PC-9 (cell line): ENCODE results near the gene ZNF865. TPM values are rescaled to one million over a fixed set of nuclear protein-coding genes. Genes with fewer than 3 reads are reported as not detected.

Experiments used
- BruUV-seq: library from RNA; stranded (reverse); fragments of 400-500 nt; replicated peaks from 2 replicates; lab custom pipeline; 2021; lab: Mats Ljungman, UMichigan
- CTCF ChIA-PET: fragments of 300-600 bp; sonication (Branson Sonifier 250); formaldehyde crosslinking; loops from one replicate; lab custom pipeline; 2022; ENCODE audit warnings: antibody characterized with exemption; lab: Charles Lee
- POLR2A ChIA-PET: fragments of 300-600 bp; sonication (Branson Sonifier 250); formaldehyde crosslinking; loops from one replicate; lab custom pipeline; 2022; ENCODE audit warnings: antibody characterized with exemption; ENCODE audit not compliant: unreplicated experiment; lab: Charles Lee
- DNase-seq, 2 experiments: peaks; one replicate each; pipeline versions ENCODE4 v3.0.0 to v3.0.0-alpha.2; 2015 to 2022; ENCODE audit warnings: mixed read lengths in 1 of 2
- H2AFZ ChIP-seq: fragments of 200-600 bp; sonication (generic); 2 replicates; pipeline ENCODE4 v1.8.1; 2017; ENCODE audit warnings: antibody characterized with exemption
- H3F3A ChIP-seq: fragments of 200-600 bp; sonication (generic); 2 replicates; pipeline ENCODE4 v1.8.1; 2017; ENCODE audit warnings: antibody characterized with exemption, mild to moderate bottlenecking, low read depth; ENCODE audit not compliant: insufficient read depth
- H3K27ac ChIP-seq: fragments of 200-600 bp; sonication (generic); 2 replicates; pipeline ENCODE4 v1.6.1; 2016; ENCODE audit warnings: mixed run types
- H3K27me3 ChIP-seq: fragments of 200-600 bp; sonication (generic); 2 replicates; pipeline ENCODE4 v1.6.1; 2016; ENCODE audit warnings: low read depth, mixed run types; ENCODE audit not compliant: insufficient read depth
- H3K36me3 ChIP-seq: fragments of 200-600 bp; sonication (generic); 2 replicates; pipeline ENCODE4 v1.6.1; 2016; ENCODE audit warnings: low read depth, mixed run types
- H3K4me1 ChIP-seq: fragments of 200-600 bp; sonication (generic); replicated peaks from 2 replicates; pipeline ENCODE4 v1.6.1; 2016; ENCODE audit warnings: mixed run types; ENCODE audit not compliant: insufficient read depth
- H3K4me2 ChIP-seq: fragments of 200-600 bp; sonication (generic); 2 replicates; pipeline ENCODE4 v1.6.1; 2017; ENCODE audit warnings: mixed run types
- H3K4me3 ChIP-seq: fragments of 200-600 bp; sonication (generic); 2 replicates; pipeline ENCODE4 v1.6.1; 2016; ENCODE audit warnings: mixed run types
- H3K79me2 ChIP-seq: fragments of 200-600 bp; sonication (generic); 2 replicates; pipeline ENCODE4 v1.6.1; 2017; ENCODE audit warnings: low read depth, mixed run types
- H3K9me2 ChIP-seq: fragments of 200-600 bp; sonication (generic); 2 replicates; pipeline ENCODE4 v1.8.1; 2017; ENCODE audit warnings: mild to moderate bottlenecking; ENCODE audit not compliant: insufficient read depth
- H3K9me3 ChIP-seq: fragments of 200-600 bp; sonication (generic); 2 replicates; pipeline ENCODE4 v1.8.1; 2016; ENCODE audit warnings: low read depth; ENCODE audit not compliant: insufficient read depth
- H4K20me1 ChIP-seq: fragments of 200-600 bp; sonication (generic); 2 replicates; pipeline ENCODE4 v1.8.1; 2017; ENCODE audit not compliant: insufficient read depth
- EZH2 ChIP-seq: fragments of 200-600 bp; sonication (generic); IDR thresholded peaks from 2 replicates; pipeline ENCODE4 v1.8.0; 2017; ENCODE audit warnings: antibody characterized with exemption, low read depth
- intact Hi-C: fragments of 100-400 bp; cut with micrococcal nuclease; formaldehyde crosslinking; loops from one replicate; pipeline ENCODE4 v1.10.0; 2022; ENCODE audit not compliant: unreplicated experiment
- total RNA-seq: library from RNA; stranded (reverse); gene quantifications from 2 replicates; pipeline ENCODE4 v1.2.3, GENCODE V29; 2021
- TF ChIP-seq, protein P1 (sequence below): fragments of 200-600 bp; sonication (generic); conservative IDR thresholded peaks from 2 replicates; pipeline ENCODE4 v1.6.1; 2017; ENCODE audit warnings: mixed run types, antibody characterized with exemption, mild to moderate bottlenecking, moderate library complexity

The ZNF865 gene
- total RNA-seq, 1 experiment from 2014 or later = 26.8 TPM

DNA sequence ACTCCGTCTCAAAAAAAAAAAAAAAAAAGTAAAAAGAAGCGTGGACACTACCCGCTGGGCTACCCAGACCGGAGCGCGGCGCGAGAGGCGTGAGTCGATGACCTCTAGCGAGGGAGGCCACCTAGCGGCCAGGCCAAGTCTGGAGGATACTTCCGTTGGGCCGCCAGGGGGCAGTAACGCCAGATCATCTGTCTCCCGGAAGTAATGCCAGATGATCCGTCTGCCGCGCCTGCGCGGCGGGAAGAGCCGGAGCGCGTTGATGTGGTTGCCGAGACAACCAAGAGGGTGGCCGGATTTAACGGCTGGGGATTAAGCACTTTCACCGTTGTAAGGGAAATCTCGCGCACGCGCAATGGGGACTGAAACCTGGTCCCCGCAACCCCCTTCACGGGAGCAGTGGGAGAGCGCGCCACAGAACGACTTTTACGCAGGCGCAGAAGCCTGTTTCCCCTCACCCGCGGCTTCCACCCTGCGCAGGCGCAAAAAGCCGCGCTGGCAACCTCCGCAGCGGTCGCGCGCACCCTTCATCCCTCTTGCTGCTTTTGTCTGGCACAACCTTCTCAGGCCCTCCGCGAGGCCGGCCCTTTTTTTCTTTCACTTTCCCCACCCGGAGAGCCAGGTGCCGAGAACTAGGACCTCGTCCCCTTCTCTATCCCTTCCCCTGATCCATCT, 48.3 kb downstream of the ZNF865 start:
- no peaks in the 10 kb centered on the region for H3K27me3 ChIP-seq
- no peaks in the 10 kb centered on the region for H3K9me2 ChIP-seq
- H3K27ac ChIP-seq = peak overlapping the region; percentile 95
- H3K36me3 ChIP-seq = peaks cover 18% of the 10 kb centered on the region; the same call in 1 of the 2 replicates
- TSS peak; percentile 84 for BruUV-seq
- H3K4me3 ChIP-seq = peak overlapping the region; percentile 72
- no peaks in the 10 kb centered on the region for H3K9me3 ChIP-seq
- intact Hi-C loops = loop anchor here (1.0 to 5.0 kb wide), 3 partner anchors 10 to 489 kb away; partner anchors contain the start of genes ZNF444 and ZNF581
- peak overlapping the region; percentile 68 for H2AFZ ChIP-seq
- CTCF ChIA-PET = interaction anchor here (0.7 to 1.3 kb wide), 8 partner anchors 14 to 680 kb away, joined by 4 to 11 read pairs (median 4); no protein-coding TSS in a partner anchor
- TF ChIP-seq, protein P1, sequence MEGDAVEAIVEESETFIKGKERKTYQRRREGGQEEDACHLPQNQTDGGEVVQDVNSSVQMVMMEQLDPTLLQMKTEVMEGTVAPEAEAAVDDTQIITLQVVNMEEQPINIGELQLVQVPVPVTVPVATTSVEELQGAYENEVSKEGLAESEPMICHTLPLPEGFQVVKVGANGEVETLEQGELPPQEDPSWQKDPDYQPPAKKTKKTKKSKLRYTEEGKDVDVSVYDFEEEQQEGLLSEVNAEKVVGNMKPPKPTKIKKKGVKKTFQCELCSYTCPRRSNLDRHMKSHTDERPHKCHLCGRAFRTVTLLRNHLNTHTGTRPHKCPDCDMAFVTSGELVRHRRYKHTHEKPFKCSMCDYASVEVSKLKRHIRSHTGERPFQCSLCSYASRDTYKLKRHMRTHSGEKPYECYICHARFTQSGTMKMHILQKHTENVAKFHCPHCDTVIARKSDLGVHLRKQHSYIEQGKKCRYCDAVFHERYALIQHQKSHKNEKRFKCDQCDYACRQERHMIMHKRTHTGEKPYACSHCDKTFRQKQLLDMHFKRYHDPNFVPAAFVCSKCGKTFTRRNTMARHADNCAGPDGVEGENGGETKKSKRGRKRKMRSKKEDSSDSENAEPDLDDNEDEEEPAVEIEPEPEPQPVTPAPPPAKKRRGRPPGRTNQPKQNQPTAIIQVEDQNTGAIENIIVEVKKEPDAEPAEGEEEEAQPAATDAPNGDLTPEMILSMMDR = peak; percentile 97
- no peak for TF ChIP-seq EZH2
- peak; percentile 96 to 99 for DNase-seq
- peak overlapping the region; percentile 79 for H3K4me2 ChIP-seq
- peaks cover 10% of the 10 kb centered on the region; the same call in 1 of the 2 replicates for H3F3A ChIP-seq
- H4K20me1 ChIP-seq = peaks cover 33% of the 10 kb centered on the region
- peaks cover 25% of the 10 kb centered on the region for H3K4me1 ChIP-seq
- POLR2A ChIA-PET = interaction anchor here (0.6 to 1.4 kb wide), 15 partner anchors 11 to 1193 kb away, joined by 3 to 13 read pairs (median 4); partner anchors contain the start of genes FIZ1, LENG9, UBE2S and ZNF581
- H3K79me2 ChIP-seq = peaks cover 39% of the 10 kb centered on the region

DNA sequence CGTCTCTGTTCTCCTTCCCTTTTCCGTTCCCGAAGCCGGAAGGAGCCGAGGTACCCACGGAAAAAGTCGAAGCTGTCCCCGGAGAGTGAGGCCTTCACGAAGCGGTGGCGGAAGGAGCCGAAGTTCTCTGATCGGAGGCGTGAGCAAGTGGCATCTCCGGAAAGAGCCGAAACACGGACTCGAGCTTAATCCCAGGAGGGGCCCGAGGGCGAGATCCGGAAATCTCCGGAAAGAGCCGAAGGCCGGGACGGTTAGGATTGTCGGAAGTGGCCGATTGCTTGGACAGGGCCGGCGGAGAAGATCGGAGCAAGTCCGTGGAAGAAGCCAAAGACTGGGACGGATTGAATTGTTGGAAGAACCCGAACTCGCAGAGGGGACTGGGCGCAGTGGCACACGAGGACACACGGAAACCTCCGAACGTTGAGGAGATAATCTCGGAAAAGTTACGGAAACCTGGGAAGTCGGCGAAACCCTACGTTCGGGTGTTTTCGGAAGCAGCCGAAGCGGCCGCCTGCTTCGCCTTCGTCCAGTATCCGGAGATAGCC, 48.9 kb downstream of the ZNF865 start:
- Histone ChIP-seq H3K27me3 (no peaks in the 10 kb centered on the region), H3K79me2 (peaks cover 45% of the 10 kb centered on the region), H3K4me3 (peak overlapping the region; percentile 72), H3K36me3 (peaks cover 21% of the 10 kb centered on the region), H3K4me1 (peaks cover 25% of the 10 kb centered on the region), H3K27ac (peak overlapping the region; percentile 95), H3K4me2 (peak overlapping the region; percentile 79), H2AFZ (peak overlapping the region; percentile 90), H3K9me3 (no peaks in the 10 kb centered on the region), H3F3A (peaks cover 10% of the 10 kb centered on the region; the same call in 1 of the 2 replicates), H3K9me2 (no peaks in the 10 kb centered on the region), H4K20me1 (peaks cover 39% of the 10 kb centered on the region)
- intact Hi-C loops = loop anchor here (1.0 to 5.0 kb wide), 3 partner anchors 11 to 488 kb away; partner anchors contain the start of genes ZNF444 and ZNF581
- TF ChIP-seq, protein P1 = 0 out of 2 replicates have a peak, but pooled peaks have one; percentile 3
- no peak for TF ChIP-seq EZH2
- peak; percentile 99 to 100 for DNase-seq
- ChIA-PET CTCF (interaction anchor here (0.5 to 1.3 kb wide), 6 partner anchors 14 to 941 kb away, joined by 4 to 8 read pairs (median 5); partner anchors contain the start of gene ZNF71), POLR2A (interaction anchor here (0.6 to 1.4 kb wide), 22 partner anchors 11 to 1206 kb away, joined by 3 to 13 read pairs (median 4); partner anchors contain the start of genes CDC42EP5, FIZ1, LENG9 and UBE2S)
- BruUV-seq = no TSS peak
